Measurements from ENCODE around the gene DAPK1. TPM values are rescaled to one million over a fixed set of nuclear protein-coding genes. Genes with fewer than 3 reads are reported as not detected.

The DAPK1 gene
- polyA plus RNA-seq, 1 of the 3 experiments (the other 2 are of a cell fraction), result 0.61 TPM

DNA sequence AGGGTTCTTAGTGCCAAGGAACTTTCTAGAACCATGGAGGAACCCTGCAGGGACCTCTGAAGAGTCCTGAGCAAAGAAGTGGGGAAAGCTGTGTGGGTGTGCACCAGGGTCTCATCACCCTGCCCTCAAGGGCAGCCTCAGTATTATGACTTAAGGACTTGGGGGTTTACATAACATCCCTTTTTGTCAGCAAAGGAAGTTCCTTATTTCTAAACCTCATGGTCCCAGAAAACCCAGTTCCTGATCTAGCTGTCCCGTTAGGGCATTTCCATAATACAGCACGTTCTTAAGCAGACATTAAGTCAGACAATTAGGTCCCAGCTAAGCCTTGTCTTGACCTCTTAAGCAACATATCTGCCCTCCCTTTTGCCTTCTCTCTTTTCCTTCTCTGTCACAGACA is 57.3 kb downstream of the DAPK1 start:
- no peak overlapping the region for H3K4me2 ChIP-seq
- H3K9ac ChIP-seq, result no peak overlapping the region
- no peak overlapping the region for H3K4me3 ChIP-seq (ENCODE audit: low read depth in 2 of 2, low read length in 1 of 2)
- WGBS (ENCODE audit: low lambda C conversion rate), result 63% methylated on average over 2 of the region's 2 CpGs
- no peak overlapping the region for H3K27ac ChIP-seq (ENCODE audit: low read depth in 2 of 2, low read length in 1 of 2)
- H4K20me1 ChIP-seq (ENCODE audit: insufficient read depth), result no peaks in the 10 kb centered on the region
- H3K79me2 ChIP-seq (ENCODE audit: insufficient read depth), result no peaks in the 10 kb centered on the region
- TF ChIP-seq TCF12 (IDR thresholded peaks at IDR 0.05), result no peak
- TF ChIP-seq, protein P1, sequence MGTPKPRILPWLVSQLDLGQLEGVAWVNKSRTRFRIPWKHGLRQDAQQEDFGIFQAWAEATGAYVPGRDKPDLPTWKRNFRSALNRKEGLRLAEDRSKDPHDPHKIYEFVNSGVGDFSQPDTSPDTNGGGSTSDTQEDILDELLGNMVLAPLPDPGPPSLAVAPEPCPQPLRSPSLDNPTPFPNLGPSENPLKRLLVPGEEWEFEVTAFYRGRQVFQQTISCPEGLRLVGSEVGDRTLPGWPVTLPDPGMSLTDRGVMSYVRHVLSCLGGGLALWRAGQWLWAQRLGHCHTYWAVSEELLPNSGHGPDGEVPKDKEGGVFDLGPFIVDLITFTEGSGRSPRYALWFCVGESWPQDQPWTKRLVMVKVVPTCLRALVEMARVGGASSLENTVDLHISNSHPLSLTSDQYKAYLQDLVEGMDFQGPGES (IDR thresholded peaks at IDR 0.05; ENCODE audit: low read depth, low read length), result no peak
- TF ChIP-seq TAF1 (IDR thresholded peaks at IDR 0.05; ENCODE audit: borderline replicate concordance, low read depth, low read length), result no peak
- TF ChIP-seq POLR2AphosphoS5 (IDR thresholded peaks at IDR 0.05; ENCODE audit: low read depth, low read length), result no peak
- no peak for TF ChIP-seq FOSL2 (IDR thresholded peaks at IDR 0.05; ENCODE audit: borderline replicate concordance, low read depth)
- TF ChIP-seq, protein P2, sequence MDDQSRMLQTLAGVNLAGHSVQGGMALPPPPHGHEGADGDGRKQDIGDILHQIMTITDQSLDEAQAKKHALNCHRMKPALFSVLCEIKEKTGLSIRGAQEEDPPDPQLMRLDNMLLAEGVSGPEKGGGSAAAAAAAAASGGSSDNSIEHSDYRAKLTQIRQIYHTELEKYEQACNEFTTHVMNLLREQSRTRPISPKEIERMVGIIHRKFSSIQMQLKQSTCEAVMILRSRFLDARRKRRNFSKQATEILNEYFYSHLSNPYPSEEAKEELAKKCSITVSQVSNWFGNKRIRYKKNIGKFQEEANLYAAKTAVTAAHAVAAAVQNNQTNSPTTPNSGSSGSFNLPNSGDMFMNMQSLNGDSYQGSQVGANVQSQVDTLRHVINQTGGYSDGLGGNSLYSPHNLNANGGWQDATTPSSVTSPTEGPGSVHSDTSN (IDR thresholded peaks at IDR 0.05), result no peak
- no peak for TF ChIP-seq NRF1 (IDR thresholded peaks at IDR 0.05; ENCODE audit: low read depth, low read length)
- H3K4me1 ChIP-seq (ENCODE audit: control insufficient read depth in 1 of 2, insufficient read depth in 2 of 2, low read depth in 1 of 2, low read length in 1 of 2), result peaks cover 0 to 27% of the 10 kb centered on the region in 2 experiments; a peak in 1 of 4 replicates
- no peaks in the 10 kb centered on the region for H3K36me3 ChIP-seq (replicated peaks in 1 of 2; ENCODE audit: control insufficient read depth in 1 of 2, insufficient read depth in 2 of 2, low read length in 1 of 2)
- no peaks in the 10 kb centered on the region for H3K9me3 ChIP-seq
- POLR2A ChIA-PET, result no interaction called here
- no peaks in the 10 kb centered on the region for H3K9me2 ChIP-seq
- H2AFZ ChIP-seq (ENCODE audit: low read depth), result no peak overlapping the region
- H3F3A ChIP-seq (replicated peaks; ENCODE audit: insufficient read depth), result no peaks in the 10 kb centered on the region
- no peak for DNase-seq
- CTCF ChIA-PET, result interaction anchor here (2.1 kb wide), 1 partner anchor 12 kb away, joined by 8 read pairs; no protein-coding TSS in a partner anchor
- no peaks in the 10 kb centered on the region for H3K27me3 ChIP-seq (ENCODE audit: insufficient read depth)

DNA sequence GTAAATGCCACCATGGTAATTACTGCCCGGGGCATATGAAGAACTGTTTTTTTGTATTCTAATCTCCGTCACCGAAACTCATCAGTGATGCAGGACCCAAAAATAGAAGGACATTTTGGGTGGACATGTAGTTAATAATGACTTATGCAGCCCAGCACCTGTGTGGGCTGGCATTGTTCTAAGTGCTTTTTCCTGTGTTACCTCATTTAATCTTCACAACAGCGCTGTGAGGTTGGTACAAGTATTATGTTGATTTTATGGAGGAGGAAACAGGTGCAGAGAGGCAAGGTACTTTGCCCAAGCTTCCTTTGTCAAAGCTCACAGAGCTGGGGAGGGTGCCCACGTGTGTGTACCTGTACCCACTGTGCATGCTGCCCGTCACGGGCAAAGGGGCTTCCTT is 58.4 kb downstream of the DAPK1 start:
- 68% methylated on average over 7 of the region's 7 CpGs for WGBS (ENCODE audit: low lambda C conversion rate)

DNA sequence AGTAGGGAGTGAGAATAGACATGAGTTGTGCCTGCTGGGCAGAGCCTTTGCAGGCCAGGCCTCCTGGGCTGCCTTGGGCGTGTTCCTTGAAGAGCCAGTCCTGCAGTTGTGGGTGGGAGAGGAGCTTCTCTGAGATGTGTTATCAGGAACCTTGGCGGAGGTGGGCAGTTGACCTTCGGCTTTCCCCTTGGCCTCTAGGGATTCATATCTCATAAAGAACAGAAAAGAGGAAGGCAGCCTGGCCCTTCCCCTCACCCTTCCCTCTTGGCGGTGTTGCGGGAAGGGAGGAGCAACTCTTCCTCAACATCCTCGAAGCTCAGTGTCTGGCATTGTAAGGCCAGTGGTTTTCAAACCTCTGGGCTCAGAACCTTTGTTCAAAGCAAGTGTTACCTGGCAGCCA is 59.2 kb downstream of the DAPK1 start:
- Histone ChIP-seq H3K4me3 (ENCODE audit: low read depth in 2 of 2, low read length in 1 of 2) (no peak overlapping the region), H4K20me1 (ENCODE audit: insufficient read depth) (no peaks in the 10 kb centered on the region), H3K4me1 (ENCODE audit: control insufficient read depth in 1 of 2, insufficient read depth in 2 of 2, low read depth in 1 of 2, low read length in 1 of 2) (peaks cover 0 to 22% of the 10 kb centered on the region in 2 experiments; a peak in 1 of 4 replicates), H3K27me3 (ENCODE audit: insufficient read depth) (no peaks in the 10 kb centered on the region), H3K36me3 (replicated peaks in 1 of 2; ENCODE audit: control insufficient read depth in 1 of 2, insufficient read depth in 2 of 2, low read length in 1 of 2) (no peaks in the 10 kb centered on the region), H3K79me2 (ENCODE audit: insufficient read depth) (no peaks in the 10 kb centered on the region), H3K9ac (no peak overlapping the region), H2AFZ (ENCODE audit: low read depth) (no peak overlapping the region), H3K9me3 (no peaks in the 10 kb centered on the region), H3K4me2 (no peak overlapping the region), H3K27ac (ENCODE audit: low read depth in 2 of 2, low read length in 1 of 2) (no peak overlapping the region), H3F3A (replicated peaks; ENCODE audit: insufficient read depth) (no peaks in the 10 kb centered on the region), H3K9me2 (no peaks in the 10 kb centered on the region)
- CTCF ChIA-PET, result interaction anchor here (1.1 to 2.1 kb wide), 4 partner anchors 10 to 215 kb away, joined by 3 to 8 read pairs (median 4); no protein-coding TSS in a partner anchor
- no peak for DNase-seq
- TF ChIP-seq, protein P3, sequence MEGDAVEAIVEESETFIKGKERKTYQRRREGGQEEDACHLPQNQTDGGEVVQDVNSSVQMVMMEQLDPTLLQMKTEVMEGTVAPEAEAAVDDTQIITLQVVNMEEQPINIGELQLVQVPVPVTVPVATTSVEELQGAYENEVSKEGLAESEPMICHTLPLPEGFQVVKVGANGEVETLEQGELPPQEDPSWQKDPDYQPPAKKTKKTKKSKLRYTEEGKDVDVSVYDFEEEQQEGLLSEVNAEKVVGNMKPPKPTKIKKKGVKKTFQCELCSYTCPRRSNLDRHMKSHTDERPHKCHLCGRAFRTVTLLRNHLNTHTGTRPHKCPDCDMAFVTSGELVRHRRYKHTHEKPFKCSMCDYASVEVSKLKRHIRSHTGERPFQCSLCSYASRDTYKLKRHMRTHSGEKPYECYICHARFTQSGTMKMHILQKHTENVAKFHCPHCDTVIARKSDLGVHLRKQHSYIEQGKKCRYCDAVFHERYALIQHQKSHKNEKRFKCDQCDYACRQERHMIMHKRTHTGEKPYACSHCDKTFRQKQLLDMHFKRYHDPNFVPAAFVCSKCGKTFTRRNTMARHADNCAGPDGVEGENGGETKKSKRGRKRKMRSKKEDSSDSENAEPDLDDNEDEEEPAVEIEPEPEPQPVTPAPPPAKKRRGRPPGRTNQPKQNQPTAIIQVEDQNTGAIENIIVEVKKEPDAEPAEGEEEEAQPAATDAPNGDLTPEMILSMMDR (IDR thresholded peaks at IDR 0.05), result no peak
- TF ChIP-seq YY1 (IDR thresholded peaks at IDR 0.05; ENCODE audit: low read depth) (no peak), FOXJ3 (CRISPR knock-in tag; IDR thresholded peaks at IDR 0.05) (no peak), FOSL2 (IDR thresholded peaks at IDR 0.05; ENCODE audit: borderline replicate concordance, low read depth) (no peak)
- WGBS (ENCODE audit: low lambda C conversion rate), result 74% methylated on average over 3 of the region's 6 CpGs
- POLR2A ChIA-PET, result no interaction called here

More for the DNA sequence above, 58.4 kb downstream of the DAPK1 start:
- Histone ChIP-seq H3K4me3 (ENCODE audit: low read depth in 2 of 2, low read length in 1 of 2) (no peak overlapping the region), H3K36me3 (replicated peaks in 1 of 2; ENCODE audit: control insufficient read depth in 1 of 2, insufficient read depth in 2 of 2, low read length in 1 of 2) (no peaks in the 10 kb centered on the region), H3K4me1 (ENCODE audit: control insufficient read depth in 1 of 2, insufficient read depth in 2 of 2, low read depth in 1 of 2, low read length in 1 of 2) (peaks cover 0 to 27% of the 10 kb centered on the region in 2 experiments; a peak in 1 of 4 replicates), H3K9ac (no peak overlapping the region), H3K27me3 (ENCODE audit: insufficient read depth) (no peaks in the 10 kb centered on the region), H3K9me2 (no peaks in the 10 kb centered on the region), H3K79me2 (ENCODE audit: insufficient read depth) (no peaks in the 10 kb centered on the region), H3K4me2 (no peak overlapping the region), H3K9me3 (no peaks in the 10 kb centered on the region), H2AFZ (ENCODE audit: low read depth) (no peak overlapping the region), H3K27ac (ENCODE audit: low read depth in 2 of 2, low read length in 1 of 2) (no peak overlapping the region), H3F3A (replicated peaks; ENCODE audit: insufficient read depth) (no peaks in the 10 kb centered on the region), H4K20me1 (ENCODE audit: insufficient read depth) (no peaks in the 10 kb centered on the region)
- ChIA-PET CTCF (interaction anchor here (2.1 kb wide), 1 partner anchor 11 kb away, joined by 8 read pairs; no protein-coding TSS in a partner anchor), POLR2A (no interaction called here)
- DNase-seq, result no peak
- TF ChIP-seq YY1 (IDR thresholded peaks at IDR 0.05; ENCODE audit: low read depth) (no peak), NRF1 (IDR thresholded peaks at IDR 0.05; ENCODE audit: low read depth, low read length) (no peak), CHD2 (IDR thresholded peaks at IDR 0.05; ENCODE audit: low read length, partially characterized antibody) (no peak), TCF12 (IDR thresholded peaks at IDR 0.05) (no peak)

Data from SK-N-SH (cell line).